IgD-negative memory B cell (primary cell): ENCODE measurements around the gene CASS4. TPM values are rescaled to one million over a fixed set of nuclear protein-coding genes. Genes with fewer than 3 reads are reported as not detected.

Experiments used
- H3K27ac Mint-ChIP-seq, 3 donors: one replicate each; pipeline ENCODE4 v1.8.0; 2020 to 2022; ENCODE audit warnings: mild to moderate bottlenecking in 3 of 3, mixed read lengths in 3 of 3, moderate library complexity in 1 of 3
- H3K27me3 Mint-ChIP-seq: one replicate; pipeline ENCODE4 v1.8.0; 2021; ENCODE audit warnings: mixed read lengths
- H3K36me3 Mint-ChIP-seq: one replicate; pipeline ENCODE4 v1.8.0; 2020; ENCODE audit warnings: mild to moderate bottlenecking, mixed read lengths
- H3K4me1 Mint-ChIP-seq, 3 donors: one replicate each; pipeline ENCODE4 v1.8.0; 2020 to 2022; ENCODE audit warnings: mixed read lengths in 3 of 3, mild to moderate bottlenecking in 1 of 3
- H3K4me3 Mint-ChIP-seq, 4 donors: one replicate each; pipeline ENCODE4 v1.8.0; 2020 to 2022; ENCODE audit warnings: mild to moderate bottlenecking in 4 of 4, mixed read lengths in 4 of 4, moderate library complexity in 3 of 4
- H3K9me3 Mint-ChIP-seq, 3 donors: one replicate each; pipeline ENCODE4 v1.8.0; 2020 to 2021; ENCODE audit warnings: mixed read lengths in 3 of 3, mild to moderate bottlenecking in 1 of 3
- polyA plus RNA-seq: library from polyadenylated mRNA; unstranded; fragments of 300-500 nt; fragmentation: Illumina TruSeq; gene quantifications from one replicate; pipeline ENCODE4 v1.2.3, GENCODE V29; 2021

CASS4 gene
- polyA plus RNA-seq: 0.34 TPM

GRCh38 chr20:56411759-56412472 lies at the start of gene CASS4:
Gene CASS4 (plus strand): TSS chr20:56412260. CDS start chr20:56412459, 199 bp downstream.
- peak within 1 kb of the TSS in 2 of 3 donors; percentile 41 to 63 for H3K27ac Mint-ChIP-seq
- H3K36me3 Mint-ChIP-seq: peaks cover 3% of the 10 kb centered on the region
- H3K4me3 Mint-ChIP-seq: peak within 1 kb of the TSS in 3 of 4 donors; percentile 30 to 54 (median 48)
- H3K9me3 Mint-ChIP-seq: no peaks in the 10 kb centered on the region
- no peaks in the 10 kb centered on the region for H3K27me3 Mint-ChIP-seq
- H3K4me1 Mint-ChIP-seq: peaks cover 8 to 11% (median 10%) of the 10 kb centered on the region in 3 donors

GRCh38 chr20:56362833-56363413 lies 49.1 kb upstream of the CASS4 start:
- H3K36me3 Mint-ChIP-seq: no peaks in the 10 kb centered on the region
- H3K27me3 Mint-ChIP-seq: no peaks in the 10 kb centered on the region
- H3K9me3 Mint-ChIP-seq: no peaks in the 10 kb centered on the region
- peaks cover 10 to 12% (median 11%) of the 10 kb centered on the region in 3 donors for H3K4me1 Mint-ChIP-seq
- H3K27ac Mint-ChIP-seq: no peak overlapping the region
- no peak overlapping the region for H3K4me3 Mint-ChIP-seq

GRCh38 chr20:56363491-56363890 lies 48.6 kb upstream of the CASS4 start:
- Mint-ChIP-seq H3K27me3 (no peaks in the 10 kb centered on the region), H3K9me3 (no peaks in the 10 kb centered on the region), H3K36me3 (no peaks in the 10 kb centered on the region), H3K4me1 (peaks cover 8 to 10% (median 9%) of the 10 kb centered on the region in 3 donors), H3K4me3 (no peak overlapping the region), H3K27ac (no peak overlapping the region)

GRCh38 chr20:56368351-56369134 lies 43.5 kb upstream of the CASS4 start:
- H3K27me3 Mint-ChIP-seq: no peaks in the 10 kb centered on the region
- no peak overlapping the region for H3K27ac Mint-ChIP-seq
- no peaks in the 10 kb centered on the region for H3K9me3 Mint-ChIP-seq
- H3K4me1 Mint-ChIP-seq: peaks cover 0 to 2% (median 0%) of the 10 kb centered on the region in 3 donors
- peaks cover 3% of the 10 kb centered on the region for H3K36me3 Mint-ChIP-seq
- no peak overlapping the region for H3K4me3 Mint-ChIP-seq

- H3K4me1 Mint-ChIP-seq: peaks cover 0 to 4% (median 0%) of the 10 kb centered on the region in 3 donors
- H3K4me3 Mint-ChIP-seq: no peak overlapping the region
- H3K27ac Mint-ChIP-seq: no peak overlapping the region
- peaks cover 3% of the 10 kb centered on the region for H3K36me3 Mint-ChIP-seq
- no peaks in the 10 kb centered on the region for H3K27me3 Mint-ChIP-seq
- no peaks in the 10 kb centered on the region for H3K9me3 Mint-ChIP-seq
Measured at GRCh38 chr20:56369179-56369578, 42.9 kb upstream of the CASS4 start.

GRCh38 chr20:56371977-56372376 lies 40.1 kb upstream of the CASS4 start:
- no peak overlapping the region for H3K27ac Mint-ChIP-seq
- H3K27me3 Mint-ChIP-seq: no peaks in the 10 kb centered on the region
- peaks cover 3% of the 10 kb centered on the region for H3K36me3 Mint-ChIP-seq
- H3K4me3 Mint-ChIP-seq: no peak overlapping the region
- no peaks in the 10 kb centered on the region for H3K9me3 Mint-ChIP-seq
- peaks cover 0 to 4% (median 0%) of the 10 kb centered on the region in 3 donors for H3K4me1 Mint-ChIP-seq

- Mint-ChIP-seq H3K27ac (no peak overlapping the region), H3K9me3 (no peaks in the 10 kb centered on the region), H3K36me3 (peaks cover 3% of the 10 kb centered on the region), H3K4me3 (no peak overlapping the region), H3K4me1 (peaks cover 0 to 4% (median 0%) of the 10 kb centered on the region in 3 donors), H3K27me3 (no peaks in the 10 kb centered on the region)
Measured at GRCh38 chr20:56372850-56373249, 39.2 kb upstream of the CASS4 start.

- Mint-ChIP-seq H3K27ac (no peak overlapping the region), H3K9me3 (no peaks in the 10 kb centered on the region), H3K4me3 (no peak overlapping the region)
Measured at GRCh38 chr20:56373942-56374341, 38.1 kb upstream of the CASS4 start.

GRCh38 chr20:56376331-56376730 lies 35.7 kb upstream of the CASS4 start:
- Mint-ChIP-seq H3K27ac (peak overlapping the region in 1 of 3 donors; percentile 25), H3K4me1 (peaks cover 0 to 4% (median 3%) of the 10 kb centered on the region in 3 donors), H3K36me3 (peaks cover 3% of the 10 kb centered on the region), H3K27me3 (no peaks in the 10 kb centered on the region), H3K9me3 (no peaks in the 10 kb centered on the region), H3K4me3 (peak overlapping the region in 1 of 4 donors; percentile 9)

More at GRCh38 chr20:56373942-56374341, 38.1 kb upstream of the CASS4 start:
- Mint-ChIP-seq H3K27me3 (no peaks in the 10 kb centered on the region), H3K36me3 (peaks cover 3% of the 10 kb centered on the region), H3K4me1 (peaks cover 0 to 4% (median 2%) of the 10 kb centered on the region in 3 donors)

- Mint-ChIP-seq H3K36me3 (no peaks in the 10 kb centered on the region), H3K9me3 (no peaks in the 10 kb centered on the region), H3K4me1 (peaks cover 0 to 3% (median 2%) of the 10 kb centered on the region in 3 donors), H3K27me3 (no peaks in the 10 kb centered on the region), H3K4me3 (no peak overlapping the region), H3K27ac (no peak overlapping the region)
Measured at GRCh38 chr20:56378386-56378785, 33.7 kb upstream of the CASS4 start.

- Mint-ChIP-seq H3K4me1 (peaks cover 0 to 3% (median 0%) of the 10 kb centered on the region in 3 donors), H3K36me3 (peaks cover 3% of the 10 kb centered on the region), H3K27me3 (no peaks in the 10 kb centered on the region), H3K9me3 (no peaks in the 10 kb centered on the region), H3K4me3 (no peak overlapping the region), H3K27ac (peak overlapping the region in 1 of 3 donors; percentile 39)
Measured at GRCh38 chr20:56380375-56380774, 31.7 kb upstream of the CASS4 start.

- peak overlapping the region in 1 of 3 donors; percentile 82 for H3K27ac Mint-ChIP-seq
- peaks cover 0 to 3% (median 0%) of the 10 kb centered on the region in 3 donors for H3K4me1 Mint-ChIP-seq
Measured at GRCh38 chr20:56381501-56381900, 30.6 kb upstream of the CASS4 start.

GRCh38 chr20:56382696-56383095 lies 29.4 kb upstream of the CASS4 start:
- H3K9me3 Mint-ChIP-seq: no peaks in the 10 kb centered on the region
- no peaks in the 10 kb centered on the region for H3K27me3 Mint-ChIP-seq
- no peak overlapping the region for H3K4me3 Mint-ChIP-seq
- peaks cover 0 to 3% (median 0%) of the 10 kb centered on the region in 3 donors for H3K4me1 Mint-ChIP-seq
- H3K36me3 Mint-ChIP-seq: peaks cover 6% of the 10 kb centered on the region
- H3K27ac Mint-ChIP-seq: no peak overlapping the region

More at GRCh38 chr20:56381501-56381900, 30.6 kb upstream of the CASS4 start:
- no peaks in the 10 kb centered on the region for H3K27me3 Mint-ChIP-seq
- no peaks in the 10 kb centered on the region for H3K9me3 Mint-ChIP-seq
- H3K36me3 Mint-ChIP-seq: peaks cover 4% of the 10 kb centered on the region
- no peak overlapping the region for H3K4me3 Mint-ChIP-seq

- no peak overlapping the region for H3K27ac Mint-ChIP-seq
- H3K36me3 Mint-ChIP-seq: peaks cover 6% of the 10 kb centered on the region
- no peak overlapping the region for H3K4me3 Mint-ChIP-seq
- no peaks in the 10 kb centered on the region for H3K27me3 Mint-ChIP-seq
- no peaks in the 10 kb centered on the region for H3K9me3 Mint-ChIP-seq
- H3K4me1 Mint-ChIP-seq: peaks cover 0 to 3% (median 0%) of the 10 kb centered on the region in 3 donors
Measured at GRCh38 chr20:56383334-56383733, 28.7 kb upstream of the CASS4 start.

GRCh38 chr20:56385130-56385529 lies 26.9 kb upstream of the CASS4 start:
- Mint-ChIP-seq H3K4me1 (peaks cover 0 to 7% (median 0%) of the 10 kb centered on the region in 3 donors), H3K36me3 (peaks cover 10% of the 10 kb centered on the region), H3K9me3 (no peaks in the 10 kb centered on the region), H3K27me3 (no peaks in the 10 kb centered on the region), H3K4me3 (no peak overlapping the region), H3K27ac (no peak overlapping the region)
